GM12875 (cell line): Measurements from ENCODE around the gene ANKRD9.

ENCODE experiments used
- H3K4me3 ChIP-seq: one replicate; pipeline ENCODE4 v1.5.1; 2011; ENCODE audit warnings: low read depth, low read length, control low read depth
- CTCF ChIP-seq: IDR thresholded peaks from 2 replicates; pipeline ENCODE4 v1.5.1; 2011; ENCODE audit warnings: low read depth, mild to moderate bottlenecking, control low read depth, inconsistent platforms, low read length, moderate library complexity, borderline replicate concordance; ENCODE audit not compliant: insufficient read depth

The ANKRD9 gene

DNA sequence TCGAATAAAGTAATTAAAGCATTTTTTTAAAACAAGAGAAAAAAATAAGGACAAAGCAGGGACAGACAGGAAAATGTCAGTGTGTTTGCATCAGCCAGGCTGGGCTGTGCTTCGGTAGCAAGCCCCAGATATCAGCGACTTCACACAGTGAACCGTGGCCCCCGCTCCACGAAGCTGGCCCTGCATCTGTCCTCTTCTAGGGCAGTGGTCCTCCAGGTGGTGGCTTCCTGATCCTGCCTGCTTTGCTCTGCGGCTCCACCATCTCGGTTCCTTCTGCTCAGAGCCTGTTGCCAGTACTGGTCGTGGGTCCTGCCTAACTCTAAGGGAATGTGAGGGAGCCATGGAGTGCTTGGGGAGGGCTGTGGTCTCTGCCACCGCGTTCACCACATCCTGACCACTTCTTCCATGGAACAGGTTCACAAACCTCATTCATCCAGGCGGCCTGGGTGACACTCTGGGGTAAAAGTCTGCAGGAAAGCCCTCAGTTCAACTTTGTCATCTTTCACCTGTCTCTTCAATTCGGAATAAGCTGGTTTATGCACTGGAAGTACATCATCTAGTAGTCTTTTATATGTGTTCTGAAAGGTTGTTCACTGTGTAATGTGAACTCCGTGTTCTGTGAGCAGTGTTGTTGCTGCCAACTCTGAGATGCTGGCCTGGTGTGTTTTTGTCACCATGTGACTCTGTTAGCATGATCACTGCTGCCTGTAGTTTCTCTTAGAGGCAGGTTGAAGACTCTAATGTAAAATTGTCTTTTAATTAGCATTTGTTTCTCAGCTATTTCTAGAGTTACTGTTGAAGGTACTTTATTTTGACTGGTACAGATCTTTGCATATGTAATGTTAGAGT, 47.9 kb downstream of the ANKRD9 start:
- TF ChIP-seq CTCF = no peak
- H3K4me3 ChIP-seq = no peak overlapping the region

GRCh38 chr14:102457509-102457908, 52.1 kb downstream of the ANKRD9 start:
- H3K4me3 ChIP-seq = no peak overlapping the region
- no peak for TF ChIP-seq CTCF

- no peak overlapping the region for H3K4me3 ChIP-seq
- no peak for TF ChIP-seq CTCF
Observed at GRCh38 chr14:102454711-102455110, 54.9 kb downstream of the ANKRD9 start.

DNA sequence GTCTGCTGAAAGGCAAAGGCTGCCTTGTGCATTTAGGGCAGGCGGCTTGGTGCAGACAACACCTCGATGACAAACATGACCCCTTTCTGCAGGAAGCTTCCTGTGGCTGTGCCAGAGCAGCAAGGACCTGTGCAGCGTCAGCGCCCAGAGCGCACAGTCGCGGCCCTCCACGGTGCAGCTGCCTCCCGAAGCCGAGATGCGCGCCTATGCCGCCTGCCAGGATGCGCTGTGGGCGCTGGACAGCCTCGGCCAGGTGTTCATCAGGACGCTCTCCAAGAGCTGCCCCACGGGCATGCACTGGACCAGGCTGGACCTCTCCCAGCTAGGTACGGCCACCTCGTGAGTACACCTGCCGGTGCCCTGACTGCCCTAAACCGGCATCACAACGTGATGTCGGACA, 57.3 kb downstream of the ANKRD9 start:
- H3K4me3 ChIP-seq = no peak overlapping the region
- no peak for TF ChIP-seq CTCF
